ENCODE measurements around the gene DISC1. TPM values are rescaled to one million over a fixed set of nuclear protein-coding genes. Genes with fewer than 3 reads are reported as not detected.

Gene DISC1
- total RNA-seq, 1 donor from 2014 or later, result 5.2 TPM

DNA sequence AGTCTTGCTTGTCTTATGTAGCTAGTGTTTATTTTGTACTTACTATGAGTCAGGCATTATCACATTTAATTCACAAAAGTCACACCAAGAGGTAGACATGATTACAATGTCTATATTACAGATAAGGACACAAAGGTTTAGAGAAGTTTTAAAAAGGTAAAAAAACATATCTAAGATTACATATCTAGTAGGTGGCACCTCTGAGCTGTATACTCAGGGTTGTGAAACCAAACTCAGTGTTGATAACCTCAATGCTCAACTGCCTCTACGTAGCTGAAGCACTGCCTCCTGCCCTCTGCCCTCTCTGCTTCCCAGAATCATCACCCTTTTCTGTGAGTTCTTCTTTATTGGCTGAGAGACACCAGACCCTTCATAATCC is 431.3 kb downstream of the DISC1 start:
- peaks cover 74% of the 10 kb centered on the region for H3K27me3 Mint-ChIP-seq
- H3K9me3 Mint-ChIP-seq (ENCODE audit: low read depth), result peaks cover 5% of the 10 kb centered on the region
- H3K27ac Mint-ChIP-seq, result no peak overlapping the region
- TF ChIP-seq CTCF (IDR thresholded peaks at IDR 0.05; ENCODE audit: unreplicated experiment), result no peak
- H3K4me1 Mint-ChIP-seq (ENCODE audit: low read depth), result peaks cover 11% of the 10 kb centered on the region
- DNase-seq (ENCODE audit: low spot score, unreplicated experiment), result no peak
- no peak overlapping the region for H3K4me3 Mint-ChIP-seq (ENCODE audit: low read depth)
- no peaks in the 10 kb centered on the region for H3K36me3 Mint-ChIP-seq (ENCODE audit: insufficient read depth)

- peaks cover 18% of the 10 kb centered on the region for H3K4me1 Mint-ChIP-seq (ENCODE audit: low read depth)
- TF ChIP-seq CTCF (IDR thresholded peaks at IDR 0.05; ENCODE audit: unreplicated experiment), result no peak
- no peak for DNase-seq (ENCODE audit: low spot score, unreplicated experiment)
- H3K36me3 Mint-ChIP-seq (ENCODE audit: insufficient read depth), result no peaks in the 10 kb centered on the region
- no peak overlapping the region for H3K27ac Mint-ChIP-seq
- H3K27me3 Mint-ChIP-seq, result peaks cover 75% of the 10 kb centered on the region
- H3K4me3 Mint-ChIP-seq (ENCODE audit: low read depth), result no peak overlapping the region
- H3K9me3 Mint-ChIP-seq (ENCODE audit: low read depth), result no peaks in the 10 kb centered on the region
Measured at GRCh38 chr1:232059726-232060374, 433.3 kb downstream of the DISC1 start.

DNA sequence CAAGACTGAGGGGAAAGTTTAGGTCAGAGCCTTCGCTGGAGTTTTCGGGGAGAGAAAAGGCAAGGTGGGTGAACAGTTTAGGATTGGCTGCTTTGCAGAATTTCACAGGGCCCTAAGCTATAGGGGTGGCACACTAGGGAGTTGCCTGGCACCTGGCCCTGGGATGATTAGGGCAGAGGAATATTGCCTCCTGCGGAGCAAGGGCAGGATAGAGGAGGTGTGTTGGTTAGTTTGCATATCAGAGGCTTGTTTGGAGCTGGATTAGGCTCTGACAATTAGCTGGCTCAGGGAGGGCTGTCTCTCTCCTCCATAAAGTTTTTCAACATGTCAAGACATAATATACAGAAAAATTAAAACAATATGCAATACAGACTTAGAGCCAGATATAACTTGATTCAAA is 436.4 kb downstream of the DISC1 start:
- H3K9me3 Mint-ChIP-seq (ENCODE audit: low read depth), result no peaks in the 10 kb centered on the region
- H3K36me3 Mint-ChIP-seq (ENCODE audit: insufficient read depth), result no peaks in the 10 kb centered on the region
- peaks cover 50% of the 10 kb centered on the region for H3K27me3 Mint-ChIP-seq
- peaks cover 13% of the 10 kb centered on the region for H3K4me1 Mint-ChIP-seq (ENCODE audit: low read depth)
- H3K4me3 Mint-ChIP-seq (ENCODE audit: low read depth), result no peak overlapping the region
- no peak for DNase-seq (ENCODE audit: low spot score, unreplicated experiment)
- no peak for TF ChIP-seq CTCF (IDR thresholded peaks at IDR 0.05; ENCODE audit: unreplicated experiment)
- H3K27ac Mint-ChIP-seq, result no peak overlapping the region

- H3K36me3 Mint-ChIP-seq (ENCODE audit: insufficient read depth), result peaks cover 2% of the 10 kb centered on the region
- DNase-seq (ENCODE audit: low spot score, unreplicated experiment), result no peak
- TF ChIP-seq CTCF (IDR thresholded peaks at IDR 0.05; ENCODE audit: unreplicated experiment), result no peak
- H3K9me3 Mint-ChIP-seq (ENCODE audit: low read depth), result peaks cover 17% of the 10 kb centered on the region
- H3K27ac Mint-ChIP-seq, result no peak overlapping the region
- H3K27me3 Mint-ChIP-seq, result peaks cover 21% of the 10 kb centered on the region
- peaks cover 7% of the 10 kb centered on the region for H3K4me1 Mint-ChIP-seq (ENCODE audit: low read depth)
- H3K4me3 Mint-ChIP-seq (ENCODE audit: low read depth), result no peak overlapping the region
Measured at GRCh38 chr1:232066521-232066920, 439.9 kb downstream of the DISC1 start.

DNA sequence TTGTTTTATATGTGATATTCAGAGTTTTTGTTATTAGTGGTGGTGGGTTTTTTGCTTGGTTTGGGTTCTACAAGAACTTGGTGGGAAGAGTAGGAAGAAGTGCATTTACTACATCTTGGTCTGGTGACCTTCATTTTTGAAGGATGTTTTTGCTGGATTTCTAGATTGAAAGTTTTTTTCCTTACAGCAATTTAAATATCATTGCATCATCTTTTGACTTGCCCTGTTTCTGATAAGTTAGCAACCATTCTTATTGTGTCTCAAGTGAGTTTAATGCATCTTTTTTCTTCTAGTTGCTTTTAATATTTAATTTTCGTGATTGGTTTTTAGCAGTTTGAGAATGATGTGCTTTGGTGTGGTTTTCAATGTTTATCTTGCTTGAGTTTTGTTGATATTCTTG is 447.7 kb downstream of the DISC1 start:
- H3K4me1 Mint-ChIP-seq (ENCODE audit: low read depth), result no peaks in the 10 kb centered on the region

More for the DNA sequence above, 447.7 kb downstream of the DISC1 start:
- no peak overlapping the region for H3K27ac Mint-ChIP-seq
- no peak overlapping the region for H3K4me3 Mint-ChIP-seq (ENCODE audit: low read depth)
- DNase-seq (ENCODE audit: low spot score, unreplicated experiment), result no peak
- H3K9me3 Mint-ChIP-seq (ENCODE audit: low read depth), result peaks cover 14% of the 10 kb centered on the region
- peaks cover 2% of the 10 kb centered on the region for H3K36me3 Mint-ChIP-seq (ENCODE audit: insufficient read depth)
- H3K27me3 Mint-ChIP-seq, result peaks cover 11% of the 10 kb centered on the region
- TF ChIP-seq CTCF (IDR thresholded peaks at IDR 0.05; ENCODE audit: unreplicated experiment), result no peak

Measured in progenitor cell of endocrine pancreas (in vitro differentiated cells).